AG04449 (cell line): ENCODE data around the gene SEMA3A.

Experiments
- CTCF ChIA-PET: fragments of 350-600 bp; formaldehyde crosslinking; extraction: SDS; loops from one replicate; lab custom pipeline; 2021; ENCODE audit warnings: antibody characterized with exemption; lab: Yijun Ruan, JAX
- POLR2A ChIA-PET: fragments of 400-600, 350-600 bp; formaldehyde crosslinking; extraction: SDS; loops from one replicate; lab custom pipeline; 2020; ENCODE audit warnings: antibody characterized with exemption, inconsistent platforms; lab: Yijun Ruan, JAX
- DNase-seq: peaks from one replicate; pipeline ENCODE4 v3.0.0-alpha.2; 2010; ENCODE audit warnings: low read depth, low spot score
- H3K4me3 ChIP-seq: 2 replicates; pipeline ENCODE4 v1.5.1; 2011; ENCODE audit warnings: low read depth, mild to moderate bottlenecking, control low read depth, low read length
- TF ChIP-seq, protein P1 (sequence below): IDR thresholded peaks from one replicate; pipeline ENCODE4 v1.5.1; 2011; ENCODE audit warnings: mild to moderate bottlenecking, moderate library complexity, low read length, control low read depth, inconsistent platforms; ENCODE audit not compliant: insufficient read depth; ENCODE audit errors: missing control alignments

SEMA3A gene

DNA sequence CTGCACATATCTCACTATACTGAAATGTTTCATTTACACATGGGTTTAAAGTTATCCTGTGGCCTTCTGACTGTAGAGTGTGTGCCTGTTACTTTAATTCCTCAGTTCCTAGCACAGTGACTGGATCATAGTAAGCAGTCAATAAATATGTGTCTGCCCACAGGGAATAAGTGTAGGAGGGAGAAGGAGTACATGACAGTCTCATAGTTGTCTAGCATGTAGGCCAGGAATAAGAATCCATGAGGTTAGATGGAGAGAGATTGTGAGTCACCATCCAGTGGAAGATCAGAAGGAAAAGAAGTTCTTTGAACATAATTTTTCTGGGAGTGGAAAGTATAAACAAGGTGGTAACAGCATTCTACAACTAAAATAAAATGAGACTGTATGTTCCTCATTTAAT is 36.6 kb upstream of the SEMA3A start:
- H3K4me3 ChIP-seq: no peak overlapping the region
- no peak for DNase-seq
- TF ChIP-seq, protein P1, sequence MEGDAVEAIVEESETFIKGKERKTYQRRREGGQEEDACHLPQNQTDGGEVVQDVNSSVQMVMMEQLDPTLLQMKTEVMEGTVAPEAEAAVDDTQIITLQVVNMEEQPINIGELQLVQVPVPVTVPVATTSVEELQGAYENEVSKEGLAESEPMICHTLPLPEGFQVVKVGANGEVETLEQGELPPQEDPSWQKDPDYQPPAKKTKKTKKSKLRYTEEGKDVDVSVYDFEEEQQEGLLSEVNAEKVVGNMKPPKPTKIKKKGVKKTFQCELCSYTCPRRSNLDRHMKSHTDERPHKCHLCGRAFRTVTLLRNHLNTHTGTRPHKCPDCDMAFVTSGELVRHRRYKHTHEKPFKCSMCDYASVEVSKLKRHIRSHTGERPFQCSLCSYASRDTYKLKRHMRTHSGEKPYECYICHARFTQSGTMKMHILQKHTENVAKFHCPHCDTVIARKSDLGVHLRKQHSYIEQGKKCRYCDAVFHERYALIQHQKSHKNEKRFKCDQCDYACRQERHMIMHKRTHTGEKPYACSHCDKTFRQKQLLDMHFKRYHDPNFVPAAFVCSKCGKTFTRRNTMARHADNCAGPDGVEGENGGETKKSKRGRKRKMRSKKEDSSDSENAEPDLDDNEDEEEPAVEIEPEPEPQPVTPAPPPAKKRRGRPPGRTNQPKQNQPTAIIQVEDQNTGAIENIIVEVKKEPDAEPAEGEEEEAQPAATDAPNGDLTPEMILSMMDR: no peak
- CTCF ChIA-PET: no interaction called here
- POLR2A ChIA-PET: no interaction called here

DNA sequence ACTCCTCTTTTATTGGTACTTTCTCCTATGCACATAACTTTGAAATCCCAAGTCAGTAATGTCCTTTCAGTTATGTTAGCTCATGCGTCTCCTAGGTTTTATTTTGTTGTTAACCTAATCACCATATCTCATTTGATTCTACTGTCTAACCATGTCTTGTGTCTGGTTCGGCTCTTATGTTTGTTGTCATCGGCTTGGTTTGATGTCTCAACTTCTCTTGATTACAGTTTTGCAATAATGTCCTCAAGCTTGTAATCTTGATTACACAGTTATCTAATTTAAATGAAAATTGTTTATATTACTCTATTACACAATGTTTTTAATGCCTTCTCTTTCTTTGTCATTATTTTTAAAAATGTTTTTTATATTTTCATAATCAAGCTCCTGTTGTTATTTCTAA is 35.9 kb upstream of the SEMA3A start:
- DNase-seq: no peak
- CTCF ChIA-PET: no interaction called here
- TF ChIP-seq, protein P1: no peak
- POLR2A ChIA-PET: no interaction called here
- no peak overlapping the region for H3K4me3 ChIP-seq

DNA sequence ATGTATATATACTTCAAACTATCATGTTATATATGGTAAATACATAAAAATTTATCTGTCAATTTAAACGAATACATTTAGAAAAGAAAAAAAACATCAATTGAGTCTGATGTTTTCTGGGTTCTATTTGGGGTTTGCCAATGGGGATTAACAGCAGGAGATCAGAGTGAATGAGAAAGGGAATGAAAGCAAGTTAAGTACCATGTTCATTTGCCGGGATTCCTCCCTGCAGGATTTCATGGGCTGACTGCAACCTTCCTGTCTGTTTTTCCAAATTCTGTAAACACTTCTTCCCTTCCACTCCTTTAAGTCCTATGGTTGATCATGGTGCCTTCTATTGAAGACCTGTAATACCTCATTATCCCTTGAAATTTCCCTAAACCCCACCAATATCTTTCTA is 33.9 kb upstream of the SEMA3A start:
- DNase-seq: no peak
- ChIA-PET POLR2A (no interaction called here), CTCF (no interaction called here)
- H3K4me3 ChIP-seq: no peak overlapping the region
- TF ChIP-seq, protein P1: no peak

DNA sequence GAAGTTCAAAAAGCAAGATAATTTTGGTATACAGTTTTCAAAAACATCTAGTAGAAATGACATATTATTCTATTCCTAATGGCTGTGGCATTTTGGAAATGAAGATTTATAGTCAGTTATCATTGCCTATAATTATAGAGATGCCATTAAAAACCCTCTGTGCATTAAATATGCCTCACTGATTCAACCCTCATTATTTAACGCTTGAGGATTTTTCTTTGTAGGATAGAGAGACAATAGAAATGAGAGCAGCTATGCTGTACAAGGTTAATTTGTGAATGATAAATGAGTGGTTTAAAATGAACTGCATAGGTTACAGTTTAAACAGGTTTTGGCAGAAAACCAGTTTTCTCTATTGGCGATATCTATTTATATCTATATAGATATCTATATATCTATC is 32.2 kb upstream of the SEMA3A start:
- ChIA-PET POLR2A (no interaction called here), CTCF (no interaction called here)
- no peak for DNase-seq
- TF ChIP-seq, protein P1: no peak
- H3K4me3 ChIP-seq: no peak overlapping the region

DNA sequence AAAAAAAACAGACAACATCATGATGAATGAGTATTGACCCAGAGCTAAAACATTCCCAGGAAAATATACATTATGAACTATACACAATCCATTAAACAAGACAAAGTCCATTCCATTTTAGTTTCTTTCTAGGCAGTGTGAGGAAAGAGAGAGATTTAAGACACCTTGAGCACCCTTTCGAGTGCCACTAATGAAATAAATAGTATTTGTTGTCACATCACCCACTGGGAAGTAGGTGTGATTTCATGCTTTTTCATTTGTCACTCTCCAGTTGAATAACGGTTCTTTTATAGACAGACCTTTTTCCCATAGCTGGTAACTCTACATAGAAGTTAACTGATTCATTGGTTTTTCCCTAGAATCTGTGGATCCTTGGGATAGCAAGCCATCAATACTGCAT is 29.9 kb upstream of the SEMA3A start:
- DNase-seq: no peak
- H3K4me3 ChIP-seq: no peak overlapping the region
- ChIA-PET CTCF (no interaction called here), POLR2A (no interaction called here)
- TF ChIP-seq, protein P1: no peak

DNA sequence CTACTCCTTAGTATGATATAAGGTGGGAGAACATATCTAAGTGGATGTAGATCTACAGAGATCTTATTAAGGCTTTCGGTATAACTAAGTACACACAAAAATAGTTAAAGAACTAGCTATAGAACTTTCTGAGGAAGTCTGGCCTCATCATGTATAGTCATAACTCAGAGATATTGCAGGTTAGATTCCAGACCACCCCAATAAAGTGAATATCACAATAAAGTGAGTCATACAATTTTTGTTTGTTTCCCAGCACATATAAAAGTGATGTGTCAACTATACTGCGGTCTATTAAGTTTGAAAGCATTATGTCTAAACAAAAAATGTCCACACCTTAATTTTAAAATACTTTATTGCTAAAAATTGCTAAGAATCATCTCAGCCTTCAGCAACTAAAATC is 24.7 kb upstream of the SEMA3A start:
- ChIA-PET POLR2A (no interaction called here), CTCF (interaction anchor here (0.6 kb wide), 1 partner anchor 803 kb away, joined by 4 read pairs; no protein-coding TSS in a partner anchor)
- no peak for DNase-seq
- H3K4me3 ChIP-seq: no peak overlapping the region
- TF ChIP-seq, protein P1: no peak

DNA sequence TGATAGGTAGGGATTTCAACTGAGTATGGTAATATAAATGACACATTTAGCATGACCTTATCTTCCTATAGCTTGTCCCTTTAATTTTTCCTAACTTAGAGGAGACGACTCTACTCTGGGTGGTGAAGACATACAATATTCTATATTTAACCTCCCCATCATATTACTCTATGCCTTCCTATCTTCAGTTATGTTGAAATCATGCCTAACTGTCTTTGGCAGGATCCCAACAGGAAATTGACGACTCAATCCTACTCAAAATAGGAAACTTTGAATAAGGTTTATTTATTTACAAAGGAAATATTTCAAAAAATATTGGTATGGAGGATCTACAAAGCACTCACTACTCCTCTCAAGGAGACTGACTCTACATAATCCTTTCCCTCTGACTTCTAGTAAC is 24.1 kb upstream of the SEMA3A start:
- POLR2A ChIA-PET: no interaction called here

More for the DNA sequence above, 24.1 kb upstream of the SEMA3A start:
- H3K4me3 ChIP-seq: no peak overlapping the region
- DNase-seq: no peak
- TF ChIP-seq, protein P1: no peak
- CTCF ChIA-PET: no interaction called here
